T-helper 2 cell treated with Interferon-gamma antibody and Interleukin-4, amounts not matched to agents 5 μg/mL and 100 μg/mL, for 36 hours (primary cell): ENCODE data around the gene LILRA6.
"Not testable (repeated sequence)": the region's sequence is repeated elsewhere in the genome, so short reads cannot be mapped to it uniquely, and the experiment has no call there.

ENCODE experiments used
- DNase-seq: peaks from one replicate; pipeline ENCODE4 v3.0.0; 2021; ENCODE audit warnings: low spot score
- H3K27ac Mint-ChIP-seq: one replicate; pipeline ENCODE4 v1.8.0; 2021; ENCODE audit warnings: mild to moderate bottlenecking, mixed read lengths
- H3K27me3 Mint-ChIP-seq: one replicate; pipeline ENCODE4 v1.8.0; 2021; ENCODE audit warnings: low read depth, mixed read lengths
- H3K36me3 Mint-ChIP-seq: one replicate; pipeline ENCODE4 v1.8.0; 2021; ENCODE audit warnings: low read depth, mixed read lengths
- H3K4me1 Mint-ChIP-seq: one replicate; pipeline ENCODE4 v1.8.0; 2021; ENCODE audit warnings: low read depth, mixed read lengths
- H3K4me3 Mint-ChIP-seq: one replicate; pipeline ENCODE4 v1.8.0; 2022; ENCODE audit warnings: mild to moderate bottlenecking, moderate library complexity, mixed read lengths
- H3K9me3 Mint-ChIP-seq: one replicate; pipeline ENCODE4 v1.8.0; 2021; ENCODE audit warnings: mixed read lengths

LILRA6 gene

GRCh38 chr19:54254195-54254906 is 11.8 kb upstream of the LILRA6 start:
- Mint-ChIP-seq H3K27me3 (no peaks in the 10 kb centered on the region), H3K36me3 (no peaks in the 10 kb centered on the region), H3K4me3 (no peak overlapping the region), H3K4me1 (no peaks in the 10 kb centered on the region), H3K9me3 (no peaks in the 10 kb centered on the region), H3K27ac (no peak overlapping the region)
- no peak for DNase-seq

- no peak for DNase-seq
- Mint-ChIP-seq H3K27ac (no peak overlapping the region), H3K9me3 (no peaks in the 10 kb centered on the region), H3K4me1 (no peaks in the 10 kb centered on the region), H3K4me3 (no peak overlapping the region), H3K27me3 (no peaks in the 10 kb centered on the region), H3K36me3 (no peaks in the 10 kb centered on the region)
These were observed 11.0 kb upstream of the LILRA6 start for GRCh38 chr19:54253331-54254194.

- no peak for DNase-seq
- Mint-ChIP-seq H3K36me3 (no peaks in the 10 kb centered on the region), H3K9me3 (no peaks in the 10 kb centered on the region), H3K4me1 (peaks cover 6% of the 10 kb centered on the region), H3K27ac (no peak overlapping the region), H3K4me3 (no peak overlapping the region), H3K27me3 (peaks cover 1% of the 10 kb centered on the region)
These were observed 10.3 kb upstream of the LILRA6 start for GRCh38 chr19:54252845-54253244.

GRCh38 chr19:54252243-54252642 is 9.7 kb upstream of the LILRA6 start:
- DNase-seq: no peak
- no peak overlapping the region for H3K4me3 Mint-ChIP-seq
- no peaks in the 10 kb centered on the region for H3K9me3 Mint-ChIP-seq
- peaks cover 4% of the 10 kb centered on the region for H3K27me3 Mint-ChIP-seq
- no peaks in the 10 kb centered on the region for H3K36me3 Mint-ChIP-seq
- peaks cover 11% of the 10 kb centered on the region for H3K4me1 Mint-ChIP-seq
- H3K27ac Mint-ChIP-seq: no peak overlapping the region

GRCh38 chr19:54248016-54248601 is 5.5 kb upstream of the LILRA6 start:
- peak; percentile 68 for DNase-seq
- peaks cover 11% of the 10 kb centered on the region for H3K4me1 Mint-ChIP-seq
- peak overlapping the region; percentile 60 for H3K4me3 Mint-ChIP-seq
- H3K9me3 Mint-ChIP-seq: no peaks in the 10 kb centered on the region
- H3K36me3 Mint-ChIP-seq: no peaks in the 10 kb centered on the region
- peaks cover 4% of the 10 kb centered on the region for H3K27me3 Mint-ChIP-seq
- H3K27ac Mint-ChIP-seq: peak overlapping the region; percentile 58

- Mint-ChIP-seq H3K36me3 (no peaks in the 10 kb centered on the region), H3K4me3 (peak overlapping the region; percentile 60), H3K4me1 (peaks cover 11% of the 10 kb centered on the region), H3K27me3 (peaks cover 4% of the 10 kb centered on the region), H3K9me3 (no peaks in the 10 kb centered on the region), H3K27ac (peak overlapping the region; percentile 58)
- no peak for DNase-seq
These were observed 4.7 kb upstream of the LILRA6 start for GRCh38 chr19:54247106-54247930.

GRCh38 chr19:54245936-54246335 is 3.3 kb upstream of the LILRA6 start:
- peaks cover 4% of the 10 kb centered on the region for H3K27me3 Mint-ChIP-seq
- no peak for DNase-seq
- no peak overlapping the region for H3K27ac Mint-ChIP-seq
- H3K9me3 Mint-ChIP-seq: no peaks in the 10 kb centered on the region
- no peak overlapping the region for H3K4me3 Mint-ChIP-seq
- H3K36me3 Mint-ChIP-seq: no peaks in the 10 kb centered on the region
- H3K4me1 Mint-ChIP-seq: peaks cover 11% of the 10 kb centered on the region

GRCh38 chr19:54243809-54244208 is 1.2 kb upstream of the LILRA6 start:
- not testable (repeated sequence) for H3K36me3 Mint-ChIP-seq, H3K9me3 Mint-ChIP-seq, H3K27ac Mint-ChIP-seq, H3K4me3 Mint-ChIP-seq, H3K27me3 Mint-ChIP-seq, DNase-seq
- H3K4me1 Mint-ChIP-seq: peaks cover 11% of the 10 kb centered on the region

GRCh38 chr19:54242234-54242633 is 356 bp downstream of the LILRA6 start:
- H3K4me1 Mint-ChIP-seq, DNase-seq, H3K27ac Mint-ChIP-seq, H3K9me3 Mint-ChIP-seq, H3K4me3 Mint-ChIP-seq, H3K27me3 Mint-ChIP-seq, H3K36me3 Mint-ChIP-seq: not testable (repeated sequence)

GRCh38 chr19:54240372-54241336 is 1.9 kb downstream of the LILRA6 start:
- not testable (repeated sequence) for H3K4me1 Mint-ChIP-seq, H3K9me3 Mint-ChIP-seq, H3K36me3 Mint-ChIP-seq, H3K4me3 Mint-ChIP-seq, DNase-seq
- H3K27me3 Mint-ChIP-seq: peaks cover 15% of the 10 kb centered on the region
- peak overlapping the region; percentile 15 for H3K27ac Mint-ChIP-seq

GRCh38 chr19:54239491-54240371 is 2.9 kb downstream of the LILRA6 start:
- H3K4me3 Mint-ChIP-seq, DNase-seq, H3K9me3 Mint-ChIP-seq, H3K4me1 Mint-ChIP-seq, H3K27ac Mint-ChIP-seq, H3K36me3 Mint-ChIP-seq: not testable (repeated sequence)
- H3K27me3 Mint-ChIP-seq: peaks cover 19% of the 10 kb centered on the region

- peaks cover 3% of the 10 kb centered on the region for H3K4me1 Mint-ChIP-seq
- H3K4me3 Mint-ChIP-seq: no peak overlapping the region
- DNase-seq: no peak
- H3K27me3 Mint-ChIP-seq: peaks cover 42% of the 10 kb centered on the region
- no peaks in the 10 kb centered on the region for H3K9me3 Mint-ChIP-seq
- no peaks in the 10 kb centered on the region for H3K36me3 Mint-ChIP-seq
- H3K27ac Mint-ChIP-seq: no peak overlapping the region
These were observed 8.6 kb downstream of the LILRA6 start for GRCh38 chr19:54233941-54234340.
